DND-41 (cell line): ENCODE data around the gene CFAP92.

Experiments used
- CTCF ChIP-seq: IDR thresholded peaks from 2 replicates; pipeline ENCODE4 v1.5.1; 2012; ENCODE audit warnings: borderline replicate concordance, low read length, moderate library complexity, mild to moderate bottlenecking; ENCODE audit not compliant: poor library complexity, severe bottlenecking; ENCODE audit errors: extremely low read depth
- EZH2 ChIP-seq: IDR thresholded peaks from 3 replicates; pipeline ENCODE4 v1.6.1; 2012; ENCODE audit warnings: borderline replicate concordance, low read depth, mild to moderate bottlenecking, moderate library complexity, low read length, inconsistent platforms; ENCODE audit not compliant: severe bottlenecking

DNA sequence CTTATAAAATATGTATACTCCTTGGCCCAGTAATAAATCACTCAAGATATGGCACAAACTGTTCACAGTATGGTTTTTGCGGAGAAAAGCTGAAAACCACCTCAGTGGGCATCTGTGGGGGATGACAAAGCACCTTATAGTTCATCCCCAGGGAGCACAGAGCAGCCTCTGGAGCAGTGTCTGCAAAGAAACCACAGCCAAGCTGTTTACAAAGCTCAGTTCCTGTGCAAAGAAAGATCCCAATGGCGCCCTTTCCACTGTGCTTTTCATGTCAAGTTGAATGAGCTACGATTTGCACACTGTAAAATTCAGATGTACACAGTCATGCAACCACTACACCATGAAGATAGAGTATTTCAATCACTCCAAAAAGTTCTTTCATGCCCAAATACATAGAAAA, 4.7 kb upstream of the CFAP92 start:
- TF ChIP-seq CTCF (peak; percentile 13), EZH2 (no peak)
